Bronchial epithelial cell (primary cell): ENCODE results near the gene ACTG2. TPM values are rescaled to one million over a fixed set of nuclear protein-coding genes. Genes with fewer than 3 reads are reported as not detected.
A peak's percentile ranks its signal among the peaks of the same experiment; 100 is the strongest.
"Not testable (repeated sequence)": the region's sequence is repeated elsewhere in the genome, so short reads cannot be mapped to it uniquely, and the experiment has no call there.

Experiments
- DNase-seq: peaks from one replicate; pipeline ENCODE4 v3.0.0-alpha.2; 2010; ENCODE audit warnings: low read depth
- FAIRE-seq: peaks from 2 replicates; lab custom pipeline; 2011; peaks lifted over from hg19 to GRCh38; lab: Jason Lieb, UNC
- H3K27me3 ChIP-seq: 2 replicates; pipeline ENCODE4 v1.5.1; 2011; ENCODE audit warnings: low read length; ENCODE audit not compliant: control insufficient read depth, insufficient read depth
- H3K36me3 ChIP-seq: 2 replicates; pipeline ENCODE4 v1.5.1; 2011; ENCODE audit warnings: low read length; ENCODE audit not compliant: control insufficient read depth, insufficient read depth
- H3K4me3 ChIP-seq: 2 replicates; pipeline ENCODE4 v1.5.1; 2011; ENCODE audit warnings: mild to moderate bottlenecking, low read depth, low read length, control low read depth
- CTCF ChIP-seq: IDR thresholded peaks from 2 replicates; pipeline ENCODE4 v1.5.1; 2011; ENCODE audit warnings: mild to moderate bottlenecking, moderate library complexity, low read length, control low read depth, inconsistent platforms; ENCODE audit not compliant: insufficient read depth, severe bottlenecking
- total RNA-seq: library from RNA; depleted of rRNA; stranded (reverse); fragments of >200 nt; gene quantifications from 2 replicates; pipeline ENCODE4 v1.2.1, GENCODE V29; 2014

Gene ACTG2
- total RNA-seq, 1 donor from 2014 or later: not detected

DNA sequence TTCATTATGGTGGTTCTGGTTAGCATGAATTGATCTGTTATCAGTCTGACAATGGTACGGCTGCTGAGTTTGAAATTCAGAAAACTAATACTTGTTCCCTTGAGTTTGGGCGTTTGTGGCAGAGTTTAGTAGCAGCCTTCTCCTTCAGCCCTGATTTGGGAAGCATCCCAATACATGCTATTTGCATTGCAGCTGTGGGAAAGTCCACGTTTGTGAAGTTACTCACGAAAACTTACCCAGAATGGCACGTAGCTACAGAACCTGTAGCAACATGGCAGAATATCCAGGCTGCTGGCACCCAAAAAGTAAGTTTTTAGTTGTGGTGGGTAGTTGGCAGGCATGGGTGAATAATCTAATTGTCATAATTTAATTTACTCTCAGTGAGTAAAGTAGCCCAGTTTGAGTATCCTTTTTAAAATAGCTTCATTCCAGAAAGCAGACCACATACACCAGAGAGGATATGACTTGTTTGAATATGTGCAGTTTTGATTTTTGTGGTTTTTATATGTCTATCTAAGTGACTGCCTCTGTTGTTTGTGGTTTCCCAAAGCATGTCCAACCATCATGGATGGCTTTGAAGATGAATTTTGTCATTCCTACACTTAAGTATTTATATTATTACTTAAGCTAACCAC is 46.0 kb downstream of the ACTG2 start:
- no peaks in the 10 kb centered on the region for H3K36me3 ChIP-seq
- TF ChIP-seq CTCF: no peak
- peak; percentile 83 for DNase-seq
- FAIRE-seq: no peak
- no peak overlapping the region for H3K4me3 ChIP-seq
- no peaks in the 10 kb centered on the region for H3K27me3 ChIP-seq

- Histone ChIP-seq H3K36me3 (no peaks in the 10 kb centered on the region), H3K4me3 (no peak overlapping the region), H3K27me3 (no peaks in the 10 kb centered on the region)
- FAIRE-seq (peak; percentile 72), DNase-seq (peak; percentile 99)
- peak; percentile 53 for TF ChIP-seq CTCF
Observed at GRCh38 chr2:73939419-73939818, 46.6 kb downstream of the ACTG2 start.

DNA sequence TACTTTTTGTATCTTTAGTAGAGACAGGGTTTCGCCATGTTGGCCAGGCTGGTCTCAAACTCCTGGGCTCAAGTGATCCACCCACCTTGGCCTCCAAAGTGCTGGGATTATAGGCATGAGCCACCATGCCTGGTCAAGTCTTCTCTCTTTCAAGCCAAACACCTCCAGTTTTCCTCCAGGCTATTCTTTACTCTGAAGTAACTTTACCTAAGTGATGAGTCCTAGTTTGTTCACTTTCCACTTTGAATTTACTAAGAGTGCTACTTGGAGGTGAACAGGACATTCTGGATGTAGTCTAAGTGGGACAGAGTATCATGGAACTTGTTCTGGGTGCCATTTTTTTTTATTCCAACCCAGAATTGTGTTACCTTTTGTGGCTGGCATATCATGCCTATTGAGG is 47.3 kb downstream of the ACTG2 start:
- FAIRE-seq, H3K27me3 ChIP-seq: not testable (repeated sequence)

GRCh38 chr2:73942664-73943063 is 49.9 kb downstream of the ACTG2 start:
- no peaks in the 10 kb centered on the region for H3K27me3 ChIP-seq
- TF ChIP-seq CTCF: no peak
- H3K4me3 ChIP-seq: no peak overlapping the region
- no peak for DNase-seq
- H3K36me3 ChIP-seq: peaks cover 8% of the 10 kb centered on the region
- FAIRE-seq: no peak

More for the DNA sequence above, 47.3 kb downstream of the ACTG2 start:
- peak; percentile 89 for DNase-seq
- H3K4me3 ChIP-seq, H3K36me3 ChIP-seq: not testable (repeated sequence)

GRCh38 chr2:73944714-73945113 is 51.9 kb downstream of the ACTG2 start:
- Histone ChIP-seq H3K36me3 (peaks cover 8% of the 10 kb centered on the region), H3K4me3 (no peak overlapping the region), H3K27me3 (no peaks in the 10 kb centered on the region)
- no peak for TF ChIP-seq CTCF
- no peak for DNase-seq
- no peak for FAIRE-seq

DNA sequence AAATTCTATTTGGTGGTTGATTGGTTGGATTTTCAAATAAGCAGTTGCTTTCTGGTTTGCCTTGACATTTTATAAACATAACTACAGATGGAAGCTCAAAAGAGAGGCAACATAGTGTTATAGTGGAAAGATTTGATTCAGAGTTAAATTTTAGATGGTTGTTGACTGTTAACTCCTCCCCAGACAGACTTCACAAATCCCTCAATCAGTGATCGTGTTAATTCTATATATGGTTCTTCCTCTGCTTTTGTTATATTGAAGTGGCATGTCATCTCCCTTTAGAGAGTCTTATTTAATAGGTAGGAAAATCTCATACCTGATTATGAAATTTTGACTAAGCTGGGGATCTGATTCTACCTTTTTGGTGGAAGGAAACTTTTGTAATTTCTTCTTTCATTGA is 53.4 kb downstream of the ACTG2 start:
- Histone ChIP-seq H3K36me3 (peaks cover 15% of the 10 kb centered on the region), H3K4me3 (no peak overlapping the region), H3K27me3 (no peaks in the 10 kb centered on the region)
- no peak for FAIRE-seq
- no peak for TF ChIP-seq CTCF
- no peak for DNase-seq
